ENCODE results near the gene KCNS3.

KCNS3 gene

GRCh38 chr2:17878281-17879136 lies at the start of gene KCNS3:
Gene KCNS3, plus strand, starts transcription at chr2:17878667. Its CDS starts 52,342 bp downstream, at chr2:17931009.
- H3K36me3 Mint-ChIP-seq (ENCODE audit: low read depth), result no peaks in the 10 kb centered on the region
- peaks cover 85% of the 10 kb centered on the region for H3K27me3 Mint-ChIP-seq (ENCODE audit: low read depth, poor library complexity)
- TF ChIP-seq CTCF (IDR thresholded peaks at IDR 0.05), result no peak
- H3K4me1 Mint-ChIP-seq, result peaks cover 20% of the 10 kb centered on the region
- H3K4me3 Mint-ChIP-seq, result peak within 1 kb of the TSS; percentile 87
- DNase-seq, result peak; percentile 65
- H3K27ac Mint-ChIP-seq, result no peak within 1 kb of the TSS
- H3K9me3 Mint-ChIP-seq, result no peaks in the 10 kb centered on the region

DNA sequence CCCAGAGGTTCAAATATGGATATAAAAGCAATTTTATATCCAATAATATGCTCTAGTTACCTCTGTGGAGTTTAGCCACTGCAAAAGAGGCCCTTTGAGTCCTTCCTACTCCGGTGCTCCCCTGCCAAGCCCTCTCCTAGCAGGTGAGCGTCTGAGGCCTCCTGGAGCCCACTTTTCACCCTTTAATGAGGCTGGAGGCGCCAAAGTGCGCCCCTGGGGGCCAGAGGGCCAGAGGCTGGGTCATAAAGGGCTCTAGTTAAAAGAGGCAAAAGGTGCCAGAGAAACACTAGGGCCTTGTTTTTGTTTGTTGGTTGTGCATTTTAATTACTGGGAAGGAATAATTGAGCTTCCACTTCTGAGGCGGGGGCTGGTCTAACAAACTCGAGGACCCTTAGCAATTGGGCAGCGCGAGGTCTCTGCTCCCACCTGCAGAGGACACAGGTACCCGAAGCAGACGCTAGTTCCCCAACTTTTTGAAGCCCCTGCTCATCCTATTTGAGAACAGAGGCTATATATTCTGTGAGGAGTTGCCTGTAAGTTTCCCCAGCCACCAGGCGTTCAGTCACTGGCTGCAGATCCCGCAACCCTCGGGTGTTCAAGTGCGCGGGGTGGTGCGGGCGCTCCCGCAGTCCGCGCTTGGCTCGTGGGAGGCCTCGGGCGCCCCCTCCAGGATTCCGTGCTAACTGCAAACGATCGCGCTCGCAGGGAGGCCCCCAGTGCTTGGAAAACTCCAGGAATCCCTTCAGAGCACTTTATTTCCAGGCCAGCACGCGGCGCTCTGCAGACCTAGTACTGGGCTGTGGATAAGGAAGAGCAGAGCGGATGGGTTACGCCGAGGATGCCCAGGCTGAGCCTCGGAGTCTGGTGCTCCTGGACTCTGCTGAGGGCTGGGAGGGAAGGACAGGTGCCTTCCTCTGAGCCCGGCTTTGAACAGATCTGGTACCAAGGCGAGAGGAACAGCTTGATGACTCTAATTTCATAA lies 48.1 kb upstream of the KCNS3 start:
- H3K9me3 Mint-ChIP-seq, result no peaks in the 10 kb centered on the region
- H3K27ac Mint-ChIP-seq, result no peak overlapping the region
- TF ChIP-seq CTCF (IDR thresholded peaks at IDR 0.05), result peak; percentile 97
- H3K4me3 Mint-ChIP-seq, result peak overlapping the region; percentile 73
- no peaks in the 10 kb centered on the region for H3K27me3 Mint-ChIP-seq (ENCODE audit: low read depth, poor library complexity)
- peaks cover 6% of the 10 kb centered on the region for H3K36me3 Mint-ChIP-seq (ENCODE audit: low read depth)
- DNase-seq, result peak; percentile 95
- H3K4me1 Mint-ChIP-seq, result peaks cover 16% of the 10 kb centered on the region

GRCh38 chr2:17835516-17835915 lies 43.0 kb upstream of the KCNS3 start:
- no peak for TF ChIP-seq CTCF (IDR thresholded peaks at IDR 0.05)
- no peak overlapping the region for H3K27ac Mint-ChIP-seq
- no peaks in the 10 kb centered on the region for H3K27me3 Mint-ChIP-seq (ENCODE audit: low read depth, poor library complexity)
- no peaks in the 10 kb centered on the region for H3K36me3 Mint-ChIP-seq (ENCODE audit: low read depth)
- H3K9me3 Mint-ChIP-seq, result no peaks in the 10 kb centered on the region
- no peak for DNase-seq
- H3K4me1 Mint-ChIP-seq, result peaks cover 8% of the 10 kb centered on the region
- no peak overlapping the region for H3K4me3 Mint-ChIP-seq

DNA sequence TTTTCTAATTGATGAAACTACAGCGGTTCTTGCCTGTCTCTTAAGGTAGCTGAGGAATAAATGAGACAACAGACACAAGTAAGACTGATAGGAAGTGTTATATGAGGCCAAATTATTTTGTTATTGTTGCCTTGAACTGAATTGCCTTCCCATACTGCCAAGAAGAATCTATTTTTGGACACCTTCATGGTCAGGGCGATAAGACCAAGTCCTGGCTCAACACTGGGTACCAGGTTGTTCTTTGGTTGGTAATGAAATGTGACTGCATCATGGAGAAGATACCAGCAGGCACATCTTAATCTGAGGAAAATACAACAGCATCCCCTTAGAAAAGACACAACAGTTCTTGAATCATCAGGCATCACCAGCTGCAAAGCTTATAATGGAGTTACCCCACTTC lies 38.5 kb upstream of the KCNS3 start:
- no peak for TF ChIP-seq CTCF (IDR thresholded peaks at IDR 0.05)
- Mint-ChIP-seq H3K9me3 (no peaks in the 10 kb centered on the region), H3K27me3 (ENCODE audit: low read depth, poor library complexity) (peaks cover 6% of the 10 kb centered on the region), H3K27ac (no peak overlapping the region), H3K36me3 (ENCODE audit: low read depth) (no peaks in the 10 kb centered on the region), H3K4me1 (no peaks in the 10 kb centered on the region), H3K4me3 (no peak overlapping the region)
- DNase-seq, result no peak

- Mint-ChIP-seq H3K27me3 (ENCODE audit: low read depth, poor library complexity) (peaks cover 11% of the 10 kb centered on the region), H3K4me1 (no peaks in the 10 kb centered on the region), H3K9me3 (no peaks in the 10 kb centered on the region), H3K4me3 (no peak overlapping the region), H3K36me3 (ENCODE audit: low read depth) (no peaks in the 10 kb centered on the region), H3K27ac (no peak overlapping the region)
- no peak for TF ChIP-seq CTCF (IDR thresholded peaks at IDR 0.05)
- DNase-seq, result no peak
Measured at GRCh38 chr2:17843457-17843856, 35.0 kb upstream of the KCNS3 start.

All from nephron progenitor cell (in vitro differentiated cells).